Heart left ventricle (tissue), 16 donors: ENCODE data around the gene ZNF593OS. TPM values are rescaled to one million over a fixed set of nuclear protein-coding genes. Genes with fewer than 3 reads are reported as not detected.

ENCODE experiments used
- ATAC-seq, 4 donors: fragments of 200-7000 bp; cut with Tn5 transposase; one replicate each; pipeline ENCODE4 v1.9.1; 2020 to 2022; ENCODE audit warnings: moderate library complexity in 4 of 4, mild to moderate bottlenecking in 3 of 4, moderate number of reproducible peaks in 1 of 4
- DNase-seq, 5 donors: peaks; one replicate each; pipeline ENCODE4 v3.0.0-alpha.2; 2020
- H3K27ac ChIP-seq, 12 donors: fragments of 200-600 bp; sonication (generic) in 4 of 12; one replicate each; pipeline versions ENCODE4 v1.5.0 to v1.8.0; 2016 to 2022; ENCODE audit warnings: mild to moderate bottlenecking in 2 of 12
- H3K27me3 ChIP-seq, 9 donors: fragments of 200-600 bp; sonication (generic) in 2 of 9; one replicate each; pipeline versions ENCODE4 v1.5.1 to v1.8.0; 2016 to 2022; ENCODE audit warnings: mild to moderate bottlenecking in 3 of 9
- H3K36me3 ChIP-seq, 9 donors: fragments of 200-600 bp; sonication (generic) in 2 of 9; one replicate each; pipeline versions ENCODE4 v1.5.0 to v1.8.0; 2018 to 2022; ENCODE audit warnings: mild to moderate bottlenecking in 2 of 9
- H3K4me1 ChIP-seq, 12 donors: fragments of 200-600 bp; sonication (generic) in 4 of 12; one replicate each; pipeline versions ENCODE4 v1.5.0 to v1.8.0; 2016 to 2022; ENCODE audit warnings: mild to moderate bottlenecking in 3 of 12
- H3K4me3 ChIP-seq, 12 donors: fragments of 200-600 bp; sonication (generic) in 4 of 12; one replicate each; pipeline versions ENCODE4 v1.5.0 to v1.8.0; 2017 to 2022; ENCODE audit warnings: mild to moderate bottlenecking in 9 of 12, moderate library complexity in 4 of 12
- H3K9me3 ChIP-seq, 12 donors: fragments of 200-600 bp; sonication (generic) in 4 of 12; one replicate each; pipeline versions ENCODE4 v1.5.0 to v1.8.0; 2016 to 2022; ENCODE audit warnings: mild to moderate bottlenecking in 1 of 12
- POLR2A ChIP-seq, 2 donors: fragments of 450-650 bp; IDR thresholded peaks; one replicate each; pipeline ENCODE4 v1.6.1; 2017; ENCODE audit warnings: antibody characterized with exemption in 2 of 2, mild to moderate bottlenecking in 2 of 2, moderate library complexity in 2 of 2
- WGBS, 4 donors: extraction: QIAGEN DNeasy Blood & Tissue Kit in 2 of 4; methylation state at CpG; one replicate each; pipeline versions ENCODE4 v1.1.5 to v1.1.7; 2013 to 2018; 5-methylcytosine and 5-hydroxymethylcytosine counted together
- intact Hi-C, 10 donors: fragments of 100-400 bp; cut with DNase I; formaldehyde crosslinking; loops; one replicate each; pipeline versions ENCODE4 v1.11.1 to v1.14.2; 2022
- polyA plus RNA-seq, 2 donors: library from polyadenylated mRNA; stranded (reverse); fragments of 200-250 nt; gene quantifications; one replicate each; pipeline ENCODE4 v1.2.3, GENCODE V29; 2013
- total RNA-seq, 9 donors: library from RNA; depleted of rRNA in 2 of 9; stranded (reverse); fragments of >200 nt in 2 of 9; fragmentation: NEBNext Ultra II Directional in 3 of 9; extraction: Animal tissue kit (Norgen Biotek cat#: 25700) in 3 of 9; gene quantifications; one replicate each; pipeline versions ENCODE4 v1.1.0 to v1.2.4, GENCODE V29; 2016 to 2023
- TF ChIP-seq, protein P1 (sequence below), 12 donors: fragments of 200-600 bp; sonication (generic) in 4 of 12; IDR thresholded peaks; one replicate each; pipeline versions ENCODE4 v1.5.0 to v1.8.0; 2018 to 2022; ENCODE audit warnings: antibody characterized with exemption in 12 of 12, mild to moderate bottlenecking in 5 of 12
- donor health status: ischemic (EF 13 %, LVEDD 7.1; RV severe dilation, severe dysfunction).
- donor health status: healthy with polysubstance abuse.
- donor health status: DM: no; HTN: yes; CAD: no.
- donor health status: DM: no; HTN: no; CAD: no.
- donor health status: ischemic (EF 25% LVEDD 6.9; RV normal size, moderate dysfunction).
- donor health status: ischemic (EF 25% LVEDD 5.7; RV mildly dilated, moderate dysfunction).
- donor health status: healthy.
- donor health status: DM: yes; HTN: yes; CAD: no.
- donor health status: ischemic (EF 35%, LVEDD 5.7; RV mildly dilated, moderate dysfunction).
- donor health status: nonischemic (EF 11% LVEDD 7.7; RV severe dilation, severe dysfunction).
- donor health status: DM: yes; HTN: yes; CAD: no.
- donor health status: PGD.
- donor health status: ischemic (EF 29% LVEDD 5.4; RV normal size, mild dysfunction).
- donor health status: nonischemic (EF 23%, LVEDD 6.1; RV moderate dilation, normal function).

Gene ZNF593OS
- total and polyA plus RNA-seq, 11 donors = not detected

DNA sequence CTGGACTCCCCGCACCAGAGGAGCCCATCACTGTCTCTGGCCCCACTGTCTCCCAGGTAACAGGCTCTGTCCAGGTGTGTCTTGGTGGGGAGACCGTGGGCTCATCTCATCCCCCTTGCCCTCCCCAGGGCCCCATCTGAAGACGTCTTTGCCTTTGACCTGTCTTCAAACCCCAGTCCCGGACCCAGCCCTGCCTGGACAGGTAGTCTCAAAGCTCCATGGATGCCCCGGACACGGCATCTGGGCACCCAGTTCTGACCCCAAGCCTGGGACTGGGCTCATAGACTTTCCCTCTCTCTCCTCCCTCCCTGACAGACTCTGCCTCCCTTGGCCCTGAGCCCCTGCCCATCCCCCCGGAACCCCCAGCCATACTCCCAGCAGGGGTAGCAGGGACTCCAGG lies 12.5 kb upstream of the ZNF593OS start:
- no peak for ATAC-seq
- WGBS, 4 donors = 87 to 92% (median 91%) methylated on average over 7 of the region's 7 CpGs
- H3K27ac ChIP-seq = no peak overlapping the region
- no peak for DNase-seq
- no peaks in the 10 kb centered on the region for H3K27me3 ChIP-seq
- H3K4me1 ChIP-seq = peaks cover 0 to 3% (median 0%) of the 10 kb centered on the region in 12 donors
- TF ChIP-seq, protein P1, sequence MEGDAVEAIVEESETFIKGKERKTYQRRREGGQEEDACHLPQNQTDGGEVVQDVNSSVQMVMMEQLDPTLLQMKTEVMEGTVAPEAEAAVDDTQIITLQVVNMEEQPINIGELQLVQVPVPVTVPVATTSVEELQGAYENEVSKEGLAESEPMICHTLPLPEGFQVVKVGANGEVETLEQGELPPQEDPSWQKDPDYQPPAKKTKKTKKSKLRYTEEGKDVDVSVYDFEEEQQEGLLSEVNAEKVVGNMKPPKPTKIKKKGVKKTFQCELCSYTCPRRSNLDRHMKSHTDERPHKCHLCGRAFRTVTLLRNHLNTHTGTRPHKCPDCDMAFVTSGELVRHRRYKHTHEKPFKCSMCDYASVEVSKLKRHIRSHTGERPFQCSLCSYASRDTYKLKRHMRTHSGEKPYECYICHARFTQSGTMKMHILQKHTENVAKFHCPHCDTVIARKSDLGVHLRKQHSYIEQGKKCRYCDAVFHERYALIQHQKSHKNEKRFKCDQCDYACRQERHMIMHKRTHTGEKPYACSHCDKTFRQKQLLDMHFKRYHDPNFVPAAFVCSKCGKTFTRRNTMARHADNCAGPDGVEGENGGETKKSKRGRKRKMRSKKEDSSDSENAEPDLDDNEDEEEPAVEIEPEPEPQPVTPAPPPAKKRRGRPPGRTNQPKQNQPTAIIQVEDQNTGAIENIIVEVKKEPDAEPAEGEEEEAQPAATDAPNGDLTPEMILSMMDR (IDR thresholded peaks at IDR 0.05) = no peak
- no peak for TF ChIP-seq POLR2A (IDR thresholded peaks at IDR 0.05)
- H3K36me3 ChIP-seq = no peaks in the 10 kb centered on the region
- no peaks in the 10 kb centered on the region for H3K9me3 ChIP-seq
- H3K4me3 ChIP-seq = no peak overlapping the region
- intact Hi-C loops = loop anchor here in 1 of 10 donors (10.0 kb wide), 1 partner anchor 141 kb away; no protein-coding TSS in a partner anchor

DNA sequence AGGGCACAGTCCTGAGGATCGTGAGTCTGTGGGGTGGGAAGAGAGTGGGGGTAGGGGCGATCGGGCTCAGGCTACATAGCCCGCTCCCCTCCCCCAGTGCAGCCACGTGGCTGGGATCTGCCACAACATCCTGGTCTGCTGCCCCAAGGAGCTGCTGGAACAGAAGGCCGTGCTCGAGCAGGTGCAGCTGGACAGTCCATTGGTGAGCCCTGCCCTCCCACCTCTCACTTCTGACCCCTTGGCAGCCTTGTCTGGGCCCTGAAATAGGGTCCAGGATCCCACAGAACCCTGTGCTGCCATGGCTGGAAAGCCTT lies 10.7 kb upstream of the ZNF593OS start:
- H3K27me3 ChIP-seq = no peaks in the 10 kb centered on the region
- H3K36me3 ChIP-seq = no peaks in the 10 kb centered on the region
- DNase-seq (no peak), ATAC-seq (no peak)
- H3K27ac ChIP-seq = no peak overlapping the region
- TF ChIP-seq, protein P1 (IDR thresholded peaks at IDR 0.05) = no peak
- no peak for TF ChIP-seq POLR2A (IDR thresholded peaks at IDR 0.05)
- no peaks in the 10 kb centered on the region for H3K9me3 ChIP-seq
- H3K4me1 ChIP-seq = peaks cover 0 to 3% (median 0%) of the 10 kb centered on the region in 12 donors
- intact Hi-C loops = loop anchor here in 1 of 10 donors (10.0 kb wide), 1 partner anchor 142 kb away; no protein-coding TSS in a partner anchor
- 80 to 85% (median 82%) methylated on average over 4 to 7 of the region's 7 CpGs for WGBS, 4 donors
- H3K4me3 ChIP-seq = no peak overlapping the region

DNA sequence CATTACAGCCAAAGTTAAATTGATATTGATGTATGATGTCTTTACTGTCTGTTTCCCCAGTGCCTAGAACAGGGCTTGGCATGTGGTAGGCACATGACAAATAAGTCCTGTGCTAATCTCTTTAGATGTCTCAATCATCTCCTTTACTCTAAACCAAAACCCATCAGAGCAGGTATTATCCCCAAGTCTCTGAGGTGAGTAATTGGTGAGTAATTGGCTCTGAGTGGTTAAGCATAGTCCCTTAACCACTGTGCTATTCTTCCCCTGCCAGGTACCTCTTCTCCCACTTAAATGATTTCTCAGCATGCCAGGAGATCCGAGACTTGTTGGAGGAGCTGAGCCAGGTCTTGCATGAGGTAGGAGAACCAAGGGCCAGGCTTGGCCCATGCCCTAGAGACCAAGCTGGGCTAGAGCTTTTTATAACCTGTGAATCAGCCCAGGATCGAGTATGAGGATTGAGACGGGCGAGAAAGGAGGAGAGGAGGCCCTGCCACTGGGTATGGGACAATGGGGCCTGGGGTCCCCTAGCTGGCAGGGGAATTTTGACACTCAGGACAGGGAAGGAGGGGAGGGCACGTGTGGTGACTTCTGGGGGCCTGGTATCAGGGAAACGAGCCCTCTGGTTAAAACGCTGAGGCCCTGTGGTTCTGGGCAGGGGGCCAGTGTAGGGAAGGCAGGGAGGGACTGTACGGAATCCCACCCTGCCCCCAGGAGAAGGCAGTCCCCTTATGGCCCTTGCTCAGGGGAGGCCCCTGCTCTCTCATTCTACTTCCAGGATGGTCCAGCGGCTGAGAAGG lies 10.2 kb upstream of the ZNF593OS start:
- H3K9me3 ChIP-seq = no peaks in the 10 kb centered on the region
- no peaks in the 10 kb centered on the region for H3K27me3 ChIP-seq
- no peak overlapping the region for H3K4me3 ChIP-seq
- ATAC-seq (peak in 3 of 4 donors; percentile 56 to 74 (median 64)), DNase-seq (no peak)
- H3K36me3 ChIP-seq = no peaks in the 10 kb centered on the region
- H3K4me1 ChIP-seq = peaks cover 0 to 3% (median 0%) of the 10 kb centered on the region in 12 donors
- 51 to 63% (median 61%) methylated on average over 9 of the region's 9 CpGs for WGBS, 4 donors
- intact Hi-C loops = loop anchor here in 1 of 10 donors (10.0 kb wide), 1 partner anchor 143 kb away; no protein-coding TSS in a partner anchor
- H3K27ac ChIP-seq = no peak overlapping the region
- TF ChIP-seq POLR2A (IDR thresholded peaks at IDR 0.05) = no peak
- TF ChIP-seq, protein P1 (IDR thresholded peaks at IDR 0.05) = no peak

DNA sequence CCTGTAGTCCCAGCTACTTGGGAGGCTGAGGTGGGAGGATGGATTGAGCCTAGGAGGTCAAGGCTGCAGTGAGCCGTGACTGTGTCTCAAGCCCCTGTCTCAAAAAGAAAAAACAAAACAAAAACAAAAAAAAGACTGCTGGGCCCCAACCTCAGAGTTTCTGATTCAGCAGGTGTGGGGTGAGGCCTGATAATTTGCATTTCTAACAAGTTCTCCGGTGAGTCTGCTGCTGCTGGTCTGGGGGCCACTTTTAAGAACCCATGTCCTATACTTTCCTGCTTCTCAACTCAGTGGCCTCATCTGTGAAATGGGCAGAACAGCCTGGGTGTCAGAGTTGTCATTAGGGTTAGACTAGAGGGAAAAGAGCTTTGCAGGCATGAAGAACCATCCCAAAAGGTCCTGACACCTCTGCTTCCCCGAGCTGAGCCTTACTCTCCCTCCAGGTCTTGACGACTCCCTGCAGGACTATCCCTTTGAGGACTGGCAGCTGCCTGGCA lies 8.4 kb upstream of the ZNF593OS start:
- no peak overlapping the region for H3K27ac ChIP-seq
- peaks cover 0 to 3% (median 0%) of the 10 kb centered on the region in 12 donors for H3K4me1 ChIP-seq
- TF ChIP-seq, protein P1 (IDR thresholded peaks at IDR 0.05) = no peak
- no peak for TF ChIP-seq POLR2A (IDR thresholded peaks at IDR 0.05)
- ATAC-seq = no peak
- H3K4me3 ChIP-seq = no peak overlapping the region
- DNase-seq = no peak
- H3K36me3 ChIP-seq = no peaks in the 10 kb centered on the region
- H3K9me3 ChIP-seq = no peaks in the 10 kb centered on the region
- intact Hi-C loops = loop anchor here in 1 of 10 donors (10.0 kb wide), 1 partner anchor 145 kb away; no protein-coding TSS in a partner anchor
- no peaks in the 10 kb centered on the region for H3K27me3 ChIP-seq
- 80 to 89% (median 84%) methylated on average over 4 of the region's 4 CpGs for WGBS, 4 donors
